ENCODE measurements around the gene TJP2. TPM values are rescaled to one million over a fixed set of nuclear protein-coding genes. Genes with fewer than 3 reads are reported as not detected.

TJP2 gene
- total RNA-seq, 1 donor from 2014 or later: 105 TPM

DNA sequence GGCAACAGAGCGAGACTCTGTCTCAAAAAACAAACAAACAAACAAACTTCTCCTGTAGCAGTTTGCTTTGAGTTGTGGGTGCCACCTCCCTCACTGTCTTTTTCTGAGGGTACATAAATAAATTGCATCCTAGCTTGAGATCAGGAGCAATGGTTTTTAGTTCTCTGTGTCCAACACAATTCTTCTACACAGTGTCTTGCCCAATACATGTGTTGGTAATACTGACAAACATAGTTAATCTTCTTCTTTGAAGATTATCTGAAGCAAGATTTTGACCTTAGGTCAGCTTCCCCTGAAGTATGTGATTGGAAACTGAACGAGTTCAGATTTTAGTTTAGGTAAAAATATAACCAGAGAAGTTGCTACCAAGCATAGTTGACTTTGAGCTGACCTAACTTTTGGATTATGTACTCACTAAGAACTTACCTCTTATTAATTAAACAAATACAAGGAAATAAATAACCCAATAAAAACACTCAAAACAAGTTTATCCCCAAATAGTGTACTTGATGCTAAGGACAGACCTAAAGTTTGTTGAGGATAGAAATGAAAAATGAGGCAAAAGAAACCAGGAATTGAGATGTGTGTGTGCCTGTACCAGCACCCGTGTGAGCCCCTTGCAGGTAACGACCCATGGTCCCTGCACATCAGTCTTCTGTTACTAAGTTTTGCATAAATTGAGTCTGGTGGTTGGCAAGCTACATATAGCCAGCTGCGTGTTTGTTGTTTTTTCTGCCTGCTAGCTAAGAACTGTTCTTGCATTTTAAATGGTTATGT lies 16.2 kb downstream of the TJP2 start:
- no peak for DNase-seq (ENCODE audit: low spot score)

- no peak for DNase-seq (ENCODE audit: low spot score)
Observed at GRCh38 chr9:69190863-69191181, 16.7 kb downstream of the TJP2 start.

DNA sequence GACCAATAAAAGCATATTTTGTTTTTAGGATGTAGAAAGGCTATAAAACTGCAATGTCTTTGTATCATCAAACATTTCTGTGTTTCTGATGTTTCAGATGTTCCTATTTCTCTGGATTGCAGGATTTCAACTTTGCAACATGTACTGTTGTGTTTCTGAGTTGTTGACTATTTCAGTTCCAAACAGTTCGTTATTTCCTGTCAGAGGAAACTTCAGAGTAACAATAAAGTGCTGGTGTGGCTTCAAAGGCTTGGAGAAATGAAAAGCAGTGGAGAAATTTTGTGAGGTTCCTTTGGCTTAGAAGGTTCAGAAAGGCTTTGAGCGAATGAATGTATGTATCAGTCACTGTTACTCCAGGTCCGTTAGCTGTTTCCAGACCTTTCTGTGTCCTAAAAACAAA lies 17.2 kb downstream of the TJP2 start:
- no peak for DNase-seq (ENCODE audit: low spot score)

- no peak for DNase-seq (ENCODE audit: low spot score)
Observed at GRCh38 chr9:69192214-69192613, 18.1 kb downstream of the TJP2 start.

- DNase-seq (ENCODE audit: low spot score): no peak
Observed at GRCh38 chr9:69193685-69194032, 19.6 kb downstream of the TJP2 start.

DNA sequence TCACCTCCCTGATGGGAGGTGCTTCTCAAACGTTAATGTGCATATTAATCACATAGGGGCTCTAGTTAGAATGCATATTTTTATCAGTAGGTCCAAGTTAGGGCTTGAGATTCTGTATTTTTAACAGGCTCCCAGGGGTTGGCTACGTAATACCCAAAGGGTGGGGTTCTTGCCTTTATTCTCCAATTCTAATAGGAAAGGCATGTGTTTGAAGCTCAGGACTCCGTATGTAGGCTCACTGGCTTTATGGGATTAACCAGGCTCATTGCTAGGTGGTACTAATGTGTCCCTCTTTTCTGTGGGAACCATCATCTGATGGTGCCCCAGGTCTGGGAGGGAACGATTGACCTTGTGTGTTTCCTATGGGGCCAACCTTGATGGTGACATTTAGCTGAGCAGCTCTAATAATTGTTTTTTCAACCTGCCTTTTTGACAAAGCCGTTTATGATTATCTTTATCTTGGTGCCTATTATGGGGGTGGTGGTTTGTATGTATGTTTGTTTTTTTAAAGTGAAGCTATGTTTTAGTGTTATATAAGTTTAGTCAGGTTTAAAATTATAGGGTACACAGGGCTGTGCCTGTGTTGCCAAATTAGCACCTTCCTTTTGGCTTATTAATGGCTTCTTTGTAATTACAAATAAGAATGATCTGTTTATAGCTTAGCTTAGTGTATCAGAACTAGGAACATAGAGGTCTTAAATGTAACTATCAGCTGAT lies 20.8 kb downstream of the TJP2 start:
- no peak for DNase-seq (ENCODE audit: low spot score)

DNA sequence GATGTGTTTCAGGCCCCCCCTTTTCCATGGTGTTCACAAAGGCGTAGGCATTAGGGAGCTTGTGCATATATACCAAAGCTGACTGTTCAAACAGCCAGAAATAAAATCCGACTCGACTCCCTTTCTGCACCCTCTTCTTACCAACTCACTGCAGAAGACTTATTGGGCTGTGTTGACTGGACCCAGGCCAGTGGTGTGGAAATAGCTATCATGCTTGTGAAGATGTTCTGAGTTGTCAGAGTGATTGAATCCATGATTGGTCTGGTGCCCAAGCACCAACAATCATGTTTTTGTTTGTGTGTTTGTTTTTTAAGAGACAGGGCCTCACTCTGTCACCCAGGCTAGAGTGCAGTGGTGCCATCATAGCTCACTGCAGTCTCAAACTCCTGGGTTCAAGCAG lies 21.6 kb downstream of the TJP2 start:
- DNase-seq (ENCODE audit: low spot score): no peak

- no peak for DNase-seq (ENCODE audit: low spot score)
Observed at GRCh38 chr9:69197687-69198086, 23.6 kb downstream of the TJP2 start.

DNA sequence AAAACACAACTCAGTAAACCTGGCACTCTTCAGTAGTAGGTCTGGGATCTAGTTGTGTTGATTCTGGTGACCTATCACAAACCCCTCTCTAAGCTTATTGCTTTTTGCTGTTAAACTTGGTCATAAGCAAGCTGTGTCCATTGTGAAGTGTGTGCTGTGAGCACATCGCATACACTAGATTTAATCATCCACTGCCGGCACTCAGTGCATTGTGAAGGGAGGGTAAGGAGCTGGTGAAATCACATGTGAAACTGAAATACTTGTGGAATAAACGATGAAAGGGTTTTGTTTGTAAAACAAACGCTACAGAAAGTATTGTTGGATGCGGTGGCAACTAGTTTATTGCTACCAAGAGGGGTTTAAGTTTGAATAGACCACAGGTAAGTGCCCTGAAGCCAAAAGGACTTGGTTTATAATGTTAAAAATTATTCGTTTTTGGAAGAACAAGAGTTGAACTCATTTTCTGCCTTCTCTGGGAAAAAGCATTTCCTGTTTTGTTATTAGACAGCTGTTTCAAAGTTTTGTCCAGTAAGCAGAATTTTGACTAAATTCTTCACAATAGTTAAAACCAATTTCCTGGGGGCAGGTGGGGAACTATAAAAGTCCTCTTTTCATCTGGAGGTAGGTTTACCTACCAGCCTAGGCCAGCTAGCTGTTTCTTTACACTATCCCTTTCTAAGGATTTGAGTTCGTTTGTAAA lies 24.6 kb downstream of the TJP2 start:
- DNase-seq (ENCODE audit: low spot score): no peak

- no peak for DNase-seq (ENCODE audit: low spot score)
Observed at GRCh38 chr9:69199769-69200470, 25.8 kb downstream of the TJP2 start.

- no peak for DNase-seq (ENCODE audit: low spot score)
Observed at GRCh38 chr9:69202556-69202955, 28.5 kb downstream of the TJP2 start.

GRCh38 chr9:69204326-69204725 lies 30.2 kb downstream of the TJP2 start:
- no peak for DNase-seq (ENCODE audit: low spot score)

GRCh38 chr9:69204849-69205248 lies 30.8 kb downstream of the TJP2 start:
- no peak for DNase-seq (ENCODE audit: low spot score)

DNA sequence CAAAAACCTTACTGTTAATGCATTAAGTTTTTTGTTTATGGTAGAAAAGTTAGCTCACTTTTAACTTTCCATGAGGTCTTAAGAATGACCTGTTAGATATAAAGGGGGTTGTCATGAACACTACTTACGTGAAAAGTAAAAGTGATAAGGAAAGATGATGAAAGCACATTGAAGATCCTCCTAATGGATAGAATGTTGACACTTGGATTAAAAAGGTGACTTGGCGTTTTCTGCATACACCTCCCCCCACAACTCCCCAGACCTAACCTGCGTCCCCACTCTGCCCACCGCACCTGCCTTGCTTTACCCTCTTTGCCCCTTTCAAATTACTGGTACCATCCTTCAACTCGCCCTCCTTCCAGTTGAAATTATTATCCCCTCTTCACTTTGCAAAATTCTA lies 32.0 kb downstream of the TJP2 start:
- DNase-seq (ENCODE audit: low spot score): no peak

- no peak for DNase-seq (ENCODE audit: low spot score)
Observed at GRCh38 chr9:69207503-69207902, 33.4 kb downstream of the TJP2 start.

GRCh38 chr9:69211424-69212036 lies 37.5 kb downstream of the TJP2 start:
- no peak for DNase-seq (ENCODE audit: low spot score)

DNA sequence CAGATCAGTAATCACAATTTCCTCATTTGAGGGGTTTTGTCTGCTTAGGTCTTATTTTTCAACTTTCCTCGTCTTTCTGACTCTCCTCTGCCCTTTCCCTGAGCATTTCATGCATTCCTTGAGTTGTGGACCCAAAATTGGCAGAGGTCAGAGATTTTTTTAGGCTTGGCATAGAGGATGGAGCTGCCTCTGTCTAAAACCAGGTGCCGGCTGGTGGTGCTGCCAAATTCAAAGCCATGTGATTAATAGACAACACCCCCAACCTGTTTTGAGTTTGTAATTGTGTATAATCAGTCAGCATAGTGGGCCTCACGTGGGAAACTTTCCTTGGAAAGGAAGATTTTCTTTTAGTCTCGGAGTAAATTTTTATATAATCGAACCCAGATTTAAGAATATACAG lies 39.6 kb downstream of the TJP2 start:
- DNase-seq (ENCODE audit: low spot score): no peak

DNA sequence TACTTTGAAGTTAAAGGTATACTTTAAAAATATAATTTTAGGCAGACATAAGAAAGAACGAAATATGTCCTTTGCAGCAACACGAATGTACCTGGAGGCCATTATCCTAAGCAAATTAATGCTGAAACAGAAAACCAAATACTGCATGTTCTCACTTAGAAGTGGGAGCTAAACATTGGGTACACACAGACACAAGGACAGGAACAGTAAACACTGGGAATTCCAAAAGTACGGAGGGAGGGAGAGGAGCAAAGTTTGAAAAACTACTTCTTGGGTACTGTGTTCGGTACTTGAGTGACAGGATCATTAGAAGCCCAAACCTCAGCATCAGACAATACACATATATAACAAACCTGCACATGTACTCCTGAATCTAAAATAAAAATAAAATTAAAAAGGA lies 40.9 kb downstream of the TJP2 start:
- DNase-seq (ENCODE audit: low spot score): no peak

DNA sequence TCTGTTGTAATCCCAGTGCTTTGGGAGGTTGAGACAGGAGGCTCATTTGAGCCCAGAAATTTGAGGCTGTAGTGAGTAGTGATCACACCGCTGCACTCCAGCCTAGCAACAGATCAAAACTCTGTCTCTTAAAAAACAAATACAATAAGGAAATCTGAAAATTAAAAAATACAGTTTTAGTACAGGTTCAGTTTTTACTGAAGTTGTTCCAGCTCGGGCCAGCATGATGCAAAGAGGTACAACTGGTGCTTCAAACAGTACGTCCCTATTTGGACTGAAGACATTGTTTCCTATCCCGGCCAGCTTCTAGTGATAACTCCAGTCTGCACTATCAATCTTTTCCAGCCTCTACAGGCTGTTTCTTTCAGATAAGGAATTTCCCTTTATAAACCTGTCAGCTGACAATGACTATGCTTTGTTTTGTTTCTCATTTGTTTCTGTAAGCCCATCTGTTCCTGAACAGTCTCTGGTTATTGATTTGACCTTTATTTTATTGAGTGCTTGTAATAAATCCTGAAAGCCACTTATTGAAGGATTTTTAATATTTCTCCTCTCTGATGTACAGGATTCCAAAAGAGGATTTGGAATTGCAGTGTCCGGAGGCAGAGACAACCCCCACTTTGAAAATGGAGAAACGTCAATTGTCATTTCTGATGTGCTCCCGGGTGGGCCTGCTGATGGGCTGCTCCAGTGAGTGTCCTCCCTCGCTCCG lies 41.9 kb downstream of the TJP2 start:
- no peak for DNase-seq (ENCODE audit: low spot score)

DNA sequence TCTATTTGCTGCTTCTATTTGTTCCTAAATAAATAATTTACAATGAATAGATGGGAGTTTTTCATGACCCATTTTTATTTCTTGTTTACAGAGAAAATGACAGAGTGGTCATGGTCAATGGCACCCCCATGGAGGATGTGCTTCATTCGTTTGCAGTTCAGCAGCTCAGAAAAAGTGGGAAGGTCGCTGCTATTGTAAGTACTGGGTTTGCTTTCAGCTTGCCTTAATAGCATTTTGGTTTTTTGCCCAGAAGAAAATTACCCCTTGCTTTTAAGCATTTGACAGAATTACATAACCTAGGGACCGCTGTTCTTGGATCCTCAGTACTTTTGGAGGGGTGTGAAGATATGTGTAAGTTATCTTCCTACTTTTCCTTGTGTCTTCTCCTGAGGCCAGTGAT lies 44.1 kb downstream of the TJP2 start:
- DNase-seq (ENCODE audit: low spot score): no peak

GRCh38 chr9:69221036-69221435 lies 47.0 kb downstream of the TJP2 start:
- DNase-seq (ENCODE audit: low spot score): no peak
